HAP-1 (cell line): ENCODE measurements around the gene ZSCAN10.

Experiments used
- DNase-seq, 2 experiments: peaks; one replicate each; pipeline ENCODE4 v3.0.0-alpha.2; 2016 to 2020; ENCODE audit warnings: low spot score in 2 of 2
- H3K27me3 ChIP-seq: fragments of 250-450 bp; sonication (Bioruptor Pico); 2 replicates; pipeline ENCODE4 v1.5.1; 2020; ENCODE audit warnings: low read depth, mild to moderate bottlenecking, moderate library complexity
- H3K36me3 ChIP-seq: fragments of 250-450 bp; sonication (Bioruptor Pico); replicated peaks from 2 replicates; pipeline ENCODE4 v1.5.1; 2020; ENCODE audit warnings: mild to moderate bottlenecking
- H3K4me1 ChIP-seq: fragments of 250-450 bp; sonication (Bioruptor Pico); 2 replicates; pipeline ENCODE4 v1.5.1; 2020; ENCODE audit warnings: mild to moderate bottlenecking
- H3K4me3 ChIP-seq: fragments of 250-450 bp; sonication (Bioruptor Pico); 2 replicates; pipeline ENCODE4 v1.5.1; 2020; ENCODE audit warnings: mild to moderate bottlenecking, moderate library complexity
- H3K9me3 ChIP-seq: fragments of 250-450 bp; sonication (Bioruptor Pico); 2 replicates; pipeline ENCODE4 v1.5.1; 2020; ENCODE audit warnings: mild to moderate bottlenecking, moderate library complexity
- in situ Hi-C: fragments of 300-500 bp; cut with MboI; formaldehyde crosslinking; loops from 3 replicates; pipeline ENCODE4 v1.14.3; 2020; ENCODE audit warnings: low sequenced_read_pairs, inconsistent platforms, mixed read lengths

ZSCAN10 gene

DNA sequence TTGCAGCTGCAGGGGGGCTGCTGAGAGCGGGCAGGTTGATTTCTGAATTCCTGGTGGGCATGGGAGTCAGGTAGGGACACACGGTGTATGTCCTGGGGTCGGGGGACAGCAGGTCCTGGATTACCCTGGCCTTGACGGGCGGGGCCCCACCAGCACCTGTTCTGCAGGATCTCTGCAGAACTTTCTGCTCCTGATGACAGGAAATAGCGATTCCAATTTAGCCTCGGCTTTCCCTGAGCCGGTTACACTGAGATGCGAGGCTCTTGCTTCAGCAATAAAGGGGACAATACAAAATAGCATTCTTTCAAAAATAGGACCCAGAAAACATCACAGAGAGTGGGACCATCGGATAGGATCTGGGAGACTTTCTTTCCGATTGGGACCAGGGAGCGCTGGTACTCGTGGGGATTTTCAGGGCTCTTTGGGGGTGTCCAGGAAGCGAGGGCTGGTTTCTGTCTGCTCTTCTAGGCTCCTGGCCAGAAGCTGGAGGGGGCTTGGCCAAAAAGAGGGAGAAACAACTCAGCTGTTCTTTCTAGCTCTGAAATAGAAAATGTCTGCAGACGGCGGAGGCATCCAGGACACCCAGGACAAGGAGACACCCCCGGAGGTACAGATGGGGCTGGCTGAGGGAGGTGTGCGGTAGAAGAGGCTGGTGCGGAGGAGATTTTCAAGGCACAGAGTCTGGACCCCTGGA lies 13.9 kb upstream of the ZSCAN10 start:
- DNase-seq = no peak
- Histone ChIP-seq H3K4me1 (peaks cover 9% of the 10 kb centered on the region), H3K27me3 (no peaks in the 10 kb centered on the region), H3K4me3 (peak overlapping the region; percentile 72), H3K36me3 (peaks cover 9% of the 10 kb centered on the region), H3K9me3 (no peaks in the 10 kb centered on the region)
- in situ Hi-C loops = no loop called here

DNA sequence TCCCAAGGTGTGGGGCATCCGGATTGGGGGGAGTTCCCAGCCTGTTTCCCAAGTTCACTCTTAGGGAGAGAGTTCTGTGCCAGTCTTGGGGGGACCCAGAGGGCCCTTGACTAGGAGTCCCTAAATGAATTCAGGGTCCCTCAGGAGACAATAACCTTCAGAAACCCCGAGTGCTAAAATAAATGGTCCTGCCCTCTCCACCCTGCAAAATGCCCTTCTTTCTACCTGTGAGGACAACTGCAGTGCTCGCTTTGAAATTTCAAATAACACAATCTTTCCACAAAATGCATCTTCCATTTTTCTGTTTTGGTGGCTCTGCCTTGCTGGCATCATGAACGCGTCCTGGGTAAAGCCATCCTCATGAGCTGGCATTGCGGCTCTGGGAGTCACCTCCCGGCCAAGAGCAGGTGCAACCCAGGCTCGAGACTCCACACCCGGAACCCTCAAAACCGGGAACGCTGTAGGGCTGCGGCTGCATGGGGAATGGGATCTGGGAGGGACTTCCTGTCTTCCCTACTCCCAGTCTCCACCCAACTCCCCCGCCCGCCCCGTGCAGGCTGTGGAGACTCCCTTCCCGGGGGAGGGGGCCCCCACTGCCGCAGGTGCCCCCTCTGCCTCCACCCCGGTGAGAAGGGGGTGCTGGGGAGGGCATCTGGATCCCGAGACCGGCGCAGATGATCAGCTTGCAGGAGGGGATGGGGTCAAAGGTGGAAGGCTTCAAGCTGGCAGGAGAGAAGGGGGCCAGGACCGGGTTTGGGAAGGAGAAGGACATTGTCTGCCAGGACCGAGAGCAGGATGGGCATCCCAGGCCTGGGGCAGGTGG lies 13.2 kb upstream of the ZSCAN10 start, which contains the start of gene ZNF205:
Gene ZNF205, plus strand, starts transcription at position 529 of the 823 bp plus-strand sequence. CDS start 845 bp downstream, outside the sequence.
- Histone ChIP-seq H3K4me1 (peaks cover 9% of the 10 kb centered on the region), H3K9me3 (no peaks in the 10 kb centered on the region), H3K36me3 (peaks cover 9% of the 10 kb centered on the region), H3K4me3 (peak within 1 kb of the TSS; percentile 72), H3K27me3 (no peaks in the 10 kb centered on the region)
- DNase-seq = peak; percentile 69 to 90
- in situ Hi-C loops = no loop called here

DNA sequence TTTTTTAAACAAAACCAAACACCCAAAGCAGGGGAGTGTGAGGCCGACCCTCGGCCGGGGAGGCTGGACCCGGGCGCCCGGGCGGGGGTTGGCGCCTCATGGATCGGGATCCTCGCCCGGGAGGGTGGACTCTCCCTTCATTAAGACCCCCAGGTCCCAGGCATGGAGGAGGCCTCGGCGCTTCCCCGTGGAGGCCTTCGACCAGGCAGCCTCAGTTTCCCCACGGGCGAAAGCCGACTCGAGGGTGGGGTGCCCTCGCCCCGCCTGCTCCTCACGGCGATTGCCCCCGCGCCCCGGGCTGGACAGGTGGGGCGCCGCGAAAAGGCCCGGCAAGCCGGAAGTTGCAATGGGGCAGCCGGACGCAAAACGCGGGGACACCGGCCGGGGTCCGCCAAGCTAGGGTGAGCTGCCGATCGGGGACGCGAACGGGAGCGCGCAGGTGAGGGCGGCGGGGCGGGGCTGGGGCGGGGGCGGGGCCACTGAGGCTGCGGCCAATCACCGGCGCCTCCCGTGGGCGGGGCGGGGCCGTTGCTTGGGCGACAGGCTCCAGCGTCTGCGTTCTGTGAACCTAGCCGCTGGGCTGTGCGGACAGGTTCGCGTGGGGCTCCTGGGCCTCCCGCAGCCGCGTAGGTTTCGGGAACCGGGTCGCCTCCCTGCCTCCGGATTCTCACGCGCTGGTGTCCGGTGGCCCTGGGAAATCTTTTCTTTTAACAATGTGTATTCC lies 7.3 kb upstream of the ZSCAN10 start:
- in situ Hi-C loops = no loop called here
- Histone ChIP-seq H3K4me3 (peak overlapping the region; percentile 58), H3K36me3 (no peaks in the 10 kb centered on the region), H3K27me3 (no peaks in the 10 kb centered on the region), H3K4me1 (peaks cover 14% of the 10 kb centered on the region), H3K9me3 (no peaks in the 10 kb centered on the region)
- peak; percentile 81 to 96 for DNase-seq

DNA sequence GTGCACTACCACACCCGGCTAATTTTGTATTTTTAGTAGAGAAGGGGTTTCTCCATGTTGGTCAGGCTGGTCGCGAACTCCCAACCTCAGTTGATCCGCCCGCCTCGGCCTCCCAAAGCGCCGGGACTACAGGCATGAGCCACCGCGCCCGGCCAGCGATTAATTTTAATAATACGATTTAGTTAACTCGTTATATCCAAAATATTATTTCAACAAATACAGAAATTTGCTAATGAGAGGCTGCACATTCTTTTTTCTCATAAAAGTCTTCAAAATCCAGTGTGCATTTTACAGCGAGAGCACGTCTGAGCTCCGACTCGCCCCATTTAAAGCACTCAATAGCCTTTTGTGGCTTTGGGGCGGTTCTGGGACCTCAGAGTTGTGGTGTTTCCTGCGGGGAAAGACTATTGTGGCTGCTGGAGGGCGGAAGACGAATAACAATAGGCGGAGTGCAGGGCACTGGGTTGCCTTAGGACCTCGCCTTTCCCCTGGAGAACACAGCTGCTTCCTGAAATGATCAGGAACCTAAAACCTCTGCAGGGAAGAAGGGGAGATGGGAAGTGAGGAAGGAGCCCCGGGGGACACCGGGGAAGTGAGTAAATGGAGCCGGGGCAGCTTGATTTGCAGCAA lies 2.9 kb upstream of the ZSCAN10 start:
- in situ Hi-C loops = no loop called here
- H3K9me3 ChIP-seq = no peaks in the 10 kb centered on the region
- DNase-seq = peak; percentile 87 to 92
- peaks cover 28% of the 10 kb centered on the region for H3K4me1 ChIP-seq
- H3K36me3 ChIP-seq = no peaks in the 10 kb centered on the region
- H3K27me3 ChIP-seq = no peaks in the 10 kb centered on the region
- peak overlapping the region; percentile 7; the same call in 1 of the 2 replicates for H3K4me3 ChIP-seq

DNA sequence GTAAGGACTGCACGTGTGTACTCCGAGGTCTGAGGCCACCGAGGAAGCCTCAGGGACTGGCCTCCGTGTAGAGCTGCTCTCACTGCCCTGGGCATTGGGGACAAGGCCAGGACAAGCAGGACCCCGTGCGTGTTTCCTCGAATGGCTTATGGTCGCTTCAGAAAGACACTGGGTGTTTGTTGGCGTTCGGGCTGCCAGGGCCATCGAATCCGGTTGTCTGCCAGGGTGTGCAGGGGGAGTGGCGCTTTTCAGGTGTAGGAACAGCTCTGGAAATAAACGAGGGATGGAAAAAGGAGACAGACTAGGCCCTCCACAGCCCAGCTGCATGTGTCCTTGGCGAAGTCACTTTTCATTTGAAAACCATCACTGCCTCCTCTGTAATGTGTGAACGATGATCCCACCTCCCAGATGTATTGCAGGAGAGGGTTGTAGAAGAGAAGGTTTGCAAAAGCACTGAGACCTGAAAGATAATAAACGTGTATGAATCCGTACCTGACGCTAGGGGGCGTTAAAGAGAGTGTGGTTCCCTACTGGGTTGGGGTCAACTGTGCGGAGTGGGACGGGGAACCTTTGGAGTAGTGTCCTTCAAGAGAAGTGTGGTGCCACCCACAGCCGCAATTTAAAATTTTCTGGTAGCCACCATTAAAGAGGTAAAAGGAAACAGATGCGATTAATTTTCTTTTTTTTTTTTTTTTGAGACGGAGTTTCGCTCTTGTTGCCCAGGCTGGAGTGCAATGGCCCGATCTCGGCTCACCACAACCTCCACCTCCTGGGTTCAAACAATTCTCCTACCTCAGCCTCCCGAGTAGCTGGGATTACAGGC lies 2.1 kb upstream of the ZSCAN10 start:
- H3K4me1 ChIP-seq = peaks cover 28% of the 10 kb centered on the region
- no peaks in the 10 kb centered on the region for H3K27me3 ChIP-seq
- no peak overlapping the region for H3K4me3 ChIP-seq
- no peaks in the 10 kb centered on the region for H3K36me3 ChIP-seq
- no peaks in the 10 kb centered on the region for H3K9me3 ChIP-seq
- DNase-seq = peak; percentile 42 to 75
- in situ Hi-C loops = no loop called here

DNA sequence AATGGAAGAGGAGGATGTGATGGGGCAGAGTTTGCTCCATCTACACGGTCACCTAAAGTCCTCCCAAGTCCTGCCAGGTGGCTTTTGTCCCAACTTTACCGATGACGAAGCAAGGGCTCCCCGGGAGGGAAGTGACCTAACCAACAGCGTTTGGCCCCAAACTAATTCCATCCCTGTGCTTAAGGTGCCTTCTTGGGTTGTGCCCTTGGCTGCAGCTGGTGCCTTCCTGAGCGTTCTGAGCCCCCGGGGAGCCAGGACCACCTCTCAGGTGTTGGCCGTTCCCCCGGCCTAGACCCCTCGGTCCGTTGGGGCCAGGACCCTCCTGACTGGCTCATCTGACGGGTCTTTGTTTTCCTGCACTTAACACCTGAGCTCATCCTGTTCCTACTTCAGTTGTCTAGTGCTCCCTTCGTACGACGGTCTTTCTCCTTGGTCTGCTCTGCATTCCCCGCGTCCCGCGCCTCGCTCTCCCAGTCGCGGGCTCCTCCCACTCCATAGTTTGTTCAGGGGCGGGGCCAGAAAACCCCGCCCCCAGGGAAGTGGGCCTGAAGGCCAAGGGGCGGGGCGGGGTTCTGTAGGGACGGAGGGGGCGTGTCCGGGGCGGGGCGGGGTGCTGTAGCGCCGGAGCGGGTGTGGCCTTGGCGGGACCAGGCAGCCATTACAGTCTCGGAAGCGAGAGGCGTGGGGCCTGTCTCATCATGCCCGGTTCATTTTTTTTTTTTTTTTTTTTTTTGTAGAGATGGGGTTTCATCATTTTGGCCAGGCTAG lies 822 bp upstream of the ZSCAN10 start:
- no peaks in the 10 kb centered on the region for H3K9me3 ChIP-seq
- H3K27me3 ChIP-seq = no peaks in the 10 kb centered on the region
- no peak overlapping the region for H3K4me3 ChIP-seq
- peak; percentile 86 to 98 for DNase-seq
- no peaks in the 10 kb centered on the region for H3K36me3 ChIP-seq
- in situ Hi-C loops = loop anchor here (5.0 kb wide), 1 partner anchor 47 kb away; no protein-coding TSS in a partner anchor
- peaks cover 22% of the 10 kb centered on the region for H3K4me1 ChIP-seq

DNA sequence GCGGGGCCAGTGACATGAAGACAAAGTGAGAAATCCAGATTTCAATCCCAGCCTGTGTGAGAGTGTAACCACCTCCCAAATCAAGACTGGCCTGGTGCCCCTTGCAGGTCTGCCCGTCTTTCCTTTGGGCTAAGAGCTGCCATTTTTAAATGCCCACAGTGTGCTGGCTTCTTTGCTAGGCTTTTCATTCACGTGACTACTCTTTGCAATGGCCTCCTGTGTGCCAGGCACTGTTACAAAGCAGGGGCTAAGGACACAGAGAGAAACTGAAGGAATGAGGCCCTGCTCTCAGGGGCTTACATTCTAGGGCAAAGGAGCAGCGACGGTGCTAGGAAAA lies 269 bp upstream of the ZSCAN10 start:
- in situ Hi-C loops = loop anchor here (5.0 kb wide), 1 partner anchor 48 kb away; no protein-coding TSS in a partner anchor
- Histone ChIP-seq H3K36me3 (no peaks in the 10 kb centered on the region), H3K9me3 (no peaks in the 10 kb centered on the region), H3K27me3 (no peaks in the 10 kb centered on the region), H3K4me1 (peaks cover 22% of the 10 kb centered on the region), H3K4me3 (no peak overlapping the region)
- no peak for DNase-seq

DNA sequence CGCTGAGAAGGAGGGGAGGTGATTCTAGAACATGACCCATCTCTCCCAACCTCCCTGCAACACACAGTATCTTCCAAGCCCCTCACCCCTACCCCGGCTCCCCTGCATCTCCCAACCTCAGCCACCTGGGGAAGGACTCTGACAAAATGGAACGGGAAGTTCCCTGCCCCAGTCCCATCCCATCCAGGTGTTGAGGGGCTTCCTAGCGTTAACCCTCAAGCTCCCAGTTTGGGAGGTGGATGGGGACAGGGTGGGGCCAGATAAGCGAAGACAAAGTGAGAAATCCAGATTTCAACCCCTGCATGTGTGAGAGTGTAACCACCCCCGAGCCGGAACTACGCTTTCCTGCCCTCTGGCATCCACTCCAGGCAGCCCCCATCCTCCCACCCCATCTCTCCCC lies 1.8 kb downstream of the ZSCAN10 start:
- H3K4me3 ChIP-seq = no peak overlapping the region
- no peak for DNase-seq
- in situ Hi-C loops = loop anchor here (5.0 kb wide), 1 partner anchor 50 kb away; no protein-coding TSS in a partner anchor
- no peaks in the 10 kb centered on the region for H3K27me3 ChIP-seq
- peaks cover 21% of the 10 kb centered on the region for H3K4me1 ChIP-seq
- H3K36me3 ChIP-seq = no peaks in the 10 kb centered on the region
- no peaks in the 10 kb centered on the region for H3K9me3 ChIP-seq

DNA sequence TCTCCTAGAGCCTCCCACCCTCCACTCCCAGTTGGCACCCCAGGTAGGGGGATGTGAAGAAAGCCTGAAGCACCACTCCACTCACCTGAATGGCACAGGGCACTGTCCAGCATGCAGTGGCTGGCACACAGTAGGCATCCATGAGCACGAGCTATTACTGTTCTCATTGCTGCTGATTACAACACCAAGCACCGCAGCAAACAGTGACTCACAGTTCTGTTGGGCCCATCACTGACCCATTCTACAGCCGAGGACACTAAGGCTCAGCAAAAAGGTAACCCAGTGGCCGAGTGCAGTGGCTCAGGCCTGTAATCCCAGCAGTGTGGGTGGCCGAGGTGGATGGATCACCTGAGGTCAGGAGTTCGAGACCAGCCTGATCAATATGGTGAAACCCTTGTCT lies 2.7 kb downstream of the ZSCAN10 start:
- Histone ChIP-seq H3K4me1 (peaks cover 15% of the 10 kb centered on the region), H3K27me3 (no peaks in the 10 kb centered on the region), H3K9me3 (no peaks in the 10 kb centered on the region), H3K4me3 (no peak overlapping the region), H3K36me3 (no peaks in the 10 kb centered on the region)
- DNase-seq = no peak
- in situ Hi-C loops = loop anchor here (5.0 kb wide), 1 partner anchor 51 kb away; no protein-coding TSS in a partner anchor

DNA sequence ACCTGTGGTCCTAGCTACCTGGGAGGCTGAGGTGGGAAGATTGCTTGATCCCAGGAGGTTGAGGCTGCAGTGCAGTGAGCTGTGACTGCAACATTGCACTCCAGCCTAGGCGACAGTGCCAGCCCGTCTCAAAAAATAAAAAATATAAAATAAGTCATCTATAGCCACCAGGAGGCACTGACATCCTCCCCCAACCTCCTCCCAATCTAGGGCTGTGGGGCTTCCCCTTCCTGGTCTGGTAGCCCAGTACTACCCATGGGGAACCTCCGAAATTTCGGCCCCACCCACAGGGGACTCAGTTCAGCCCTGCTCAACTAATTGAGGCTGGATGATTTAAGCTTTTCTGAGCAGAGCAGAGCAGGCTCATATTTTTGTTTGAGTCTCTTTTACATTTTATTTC lies 3.2 kb downstream of the ZSCAN10 start:
- peak in 1 of 2 experiments; percentile 36 for DNase-seq
- no peak overlapping the region for H3K4me3 ChIP-seq
- in situ Hi-C loops = loop anchor here (5.0 kb wide), 1 partner anchor 51 kb away; no protein-coding TSS in a partner anchor
- no peaks in the 10 kb centered on the region for H3K27me3 ChIP-seq
- no peaks in the 10 kb centered on the region for H3K36me3 ChIP-seq
- H3K9me3 ChIP-seq = no peaks in the 10 kb centered on the region
- peaks cover 10% of the 10 kb centered on the region for H3K4me1 ChIP-seq

DNA sequence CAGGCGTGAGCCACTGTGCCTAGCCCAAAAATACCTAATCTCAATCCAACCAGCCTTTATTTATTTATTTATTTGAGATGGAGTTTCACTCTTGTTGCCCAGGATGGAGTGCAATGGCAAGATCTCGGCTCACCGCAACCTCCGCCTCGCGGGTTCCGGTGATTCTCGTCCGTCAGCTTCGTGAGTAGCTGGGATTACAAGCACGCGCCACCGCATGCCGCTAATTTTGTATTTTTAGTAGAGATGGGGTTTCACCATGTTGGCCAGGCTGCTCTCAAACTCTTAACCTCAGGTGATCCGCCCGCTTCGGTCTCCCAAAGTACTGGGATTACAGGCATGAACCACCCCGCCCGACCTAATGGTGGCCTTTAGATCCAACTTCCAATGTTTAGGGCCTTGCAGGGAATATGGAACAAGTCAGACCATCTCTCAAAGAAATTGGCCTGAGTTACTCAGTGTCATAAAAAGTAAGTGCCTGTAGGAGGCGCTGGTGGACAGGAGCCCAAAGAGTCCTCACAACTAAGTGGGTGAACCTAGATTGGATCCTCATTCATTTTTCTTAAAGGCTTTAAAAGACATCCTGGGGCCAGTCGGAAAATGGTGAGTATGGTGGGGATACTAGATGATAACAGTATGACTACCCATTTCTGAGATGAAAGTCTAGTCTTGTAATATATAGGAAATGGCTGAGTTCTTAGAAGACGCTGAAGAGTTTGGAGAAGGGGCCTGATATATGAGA lies 4.6 kb downstream of the ZSCAN10 start:
- H3K4me1 ChIP-seq = no peaks in the 10 kb centered on the region; the same call in 1 of the 2 replicates
- peak; percentile 34 to 70 for DNase-seq
- H3K27me3 ChIP-seq = no peaks in the 10 kb centered on the region
- no peaks in the 10 kb centered on the region for H3K9me3 ChIP-seq
- H3K36me3 ChIP-seq = no peaks in the 10 kb centered on the region
- no peak overlapping the region for H3K4me3 ChIP-seq
- in situ Hi-C loops = loop anchor here (5.0 kb wide), 1 partner anchor 53 kb away; no protein-coding TSS in a partner anchor
